Measurements from ENCODE around the gene KLHL35.

KLHL35 gene

GRCh38 chr11:75432911-75433321 lies at the start of gene KLHL35:
Gene KLHL35, minus strand, starts transcription at chr11:75433203. Its CDS starts 2,574 bp downstream, at chr11:75430629.
- no peak for DNase-seq

GRCh38 chr11:75481922-75482606 lies 49.1 kb upstream of the KLHL35 start:
- no peak for DNase-seq

GRCh38 chr11:75481223-75481921 lies 48.4 kb upstream of the KLHL35 start:
- no peak for DNase-seq

- DNase-seq = no peak
These were observed 47.5 kb upstream of the KLHL35 start for GRCh38 chr11:75480185-75481175.

- DNase-seq = no peak
These were observed 46.7 kb upstream of the KLHL35 start for GRCh38 chr11:75479597-75480145.

GRCh38 chr11:75478783-75479596 lies 46.0 kb upstream of the KLHL35 start:
- no peak for DNase-seq

- no peak for DNase-seq
These were observed 44.6 kb upstream of the KLHL35 start for GRCh38 chr11:75477614-75477935.

- no peak for DNase-seq
These were observed 44.0 kb upstream of the KLHL35 start for GRCh38 chr11:75476739-75477613.

- no peak for DNase-seq
These were observed 43.0 kb upstream of the KLHL35 start for GRCh38 chr11:75475767-75476650.

GRCh38 chr11:75474878-75475766 lies 42.1 kb upstream of the KLHL35 start:
- peak; percentile 42 to 43 for DNase-seq

- no peak for DNase-seq
These were observed 41.2 kb upstream of the KLHL35 start for GRCh38 chr11:75474240-75474639.

- DNase-seq = no peak
These were observed 40.7 kb upstream of the KLHL35 start for GRCh38 chr11:75473684-75474083.

- no peak for DNase-seq
These were observed 39.2 kb upstream of the KLHL35 start for GRCh38 chr11:75472081-75472732.

- no peak for DNase-seq
These were observed 38.4 kb upstream of the KLHL35 start for GRCh38 chr11:75471176-75471973.

- no peak for DNase-seq
These were observed 37.6 kb upstream of the KLHL35 start for GRCh38 chr11:75470476-75471080.

- no peak for DNase-seq
These were observed 36.9 kb upstream of the KLHL35 start for GRCh38 chr11:75469785-75470405.
